ENCODE measurements around the gene MAST2. TPM values are rescaled to one million over a fixed set of nuclear protein-coding genes. Genes with fewer than 3 reads are reported as not detected.
"Not testable (repeated sequence)": the region's sequence is repeated elsewhere in the genome, so short reads cannot be mapped to it uniquely, and the experiment has no call there.

Gene MAST2
- total RNA-seq, 1 donor from 2014 or later = 50.7 TPM

- no peak for DNase-seq
Measured at GRCh38 chr1:45859221-45859620, 55.8 kb downstream of the MAST2 start.

DNA sequence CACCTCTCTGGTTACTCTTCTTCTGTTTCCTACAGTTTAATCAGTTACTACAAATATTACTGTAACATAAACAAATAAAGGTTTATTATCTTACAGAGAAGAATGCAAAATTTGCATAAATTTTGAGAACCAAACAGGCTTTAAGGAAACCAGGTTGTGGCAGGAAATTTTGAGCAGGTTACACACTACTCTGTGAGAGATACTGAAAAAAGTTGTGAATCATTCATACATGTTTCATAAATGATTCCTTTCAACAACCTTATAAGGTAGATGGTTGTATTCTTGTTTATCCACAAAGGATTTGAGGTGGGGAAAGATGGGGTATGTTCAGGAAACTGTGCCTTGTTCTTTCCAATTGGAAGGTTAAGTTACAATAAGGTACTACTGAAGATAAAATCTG lies 58.6 kb downstream of the MAST2 start:
- no peak for DNase-seq

GRCh38 chr1:45863218-45863617 lies 59.8 kb downstream of the MAST2 start:
- DNase-seq = no peak

DNA sequence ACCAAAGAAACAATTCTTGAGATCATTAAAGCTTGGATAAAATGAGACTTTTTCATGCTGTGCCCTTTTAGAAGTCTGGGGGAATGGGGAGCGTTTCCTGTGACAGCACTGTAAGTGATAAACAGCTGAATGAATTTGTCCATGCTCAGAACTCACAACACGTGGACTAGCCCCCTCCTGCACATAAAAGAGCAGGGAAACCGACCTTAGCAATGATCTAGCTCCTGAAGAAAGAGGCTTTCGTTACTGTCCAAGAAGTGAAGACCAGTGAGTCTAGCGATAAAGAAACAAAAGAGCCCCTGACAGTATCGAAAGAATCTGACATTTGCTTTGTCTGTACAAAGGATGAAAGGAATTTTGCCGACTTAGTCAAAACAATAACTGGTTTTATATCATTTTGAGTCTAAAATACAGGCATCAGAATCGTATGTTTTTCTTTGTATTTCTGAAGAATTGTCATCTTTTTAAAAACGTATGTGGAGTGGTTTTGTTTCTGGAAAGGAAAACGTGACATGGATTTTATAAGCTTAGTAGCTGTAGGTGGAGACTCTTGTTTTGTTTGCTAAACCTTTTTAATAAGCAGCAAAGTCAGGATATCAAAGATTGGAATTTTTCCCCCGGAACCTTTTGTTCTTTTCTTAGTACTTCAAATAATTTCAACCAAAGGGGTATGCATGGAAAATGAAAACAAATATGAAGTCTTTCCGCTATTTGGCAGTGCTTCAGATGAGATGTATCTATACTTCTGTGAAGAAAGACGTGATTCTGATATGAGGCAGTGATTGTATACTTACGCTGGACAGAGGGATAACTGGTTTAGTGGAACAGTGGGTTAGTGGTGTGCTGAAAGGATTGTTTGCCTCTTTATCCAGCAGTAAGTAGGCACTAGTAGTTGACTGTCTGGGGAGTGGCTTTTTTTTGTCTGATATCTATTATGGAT lies 61.0 kb downstream of the MAST2 start:
- DNase-seq = no peak

DNA sequence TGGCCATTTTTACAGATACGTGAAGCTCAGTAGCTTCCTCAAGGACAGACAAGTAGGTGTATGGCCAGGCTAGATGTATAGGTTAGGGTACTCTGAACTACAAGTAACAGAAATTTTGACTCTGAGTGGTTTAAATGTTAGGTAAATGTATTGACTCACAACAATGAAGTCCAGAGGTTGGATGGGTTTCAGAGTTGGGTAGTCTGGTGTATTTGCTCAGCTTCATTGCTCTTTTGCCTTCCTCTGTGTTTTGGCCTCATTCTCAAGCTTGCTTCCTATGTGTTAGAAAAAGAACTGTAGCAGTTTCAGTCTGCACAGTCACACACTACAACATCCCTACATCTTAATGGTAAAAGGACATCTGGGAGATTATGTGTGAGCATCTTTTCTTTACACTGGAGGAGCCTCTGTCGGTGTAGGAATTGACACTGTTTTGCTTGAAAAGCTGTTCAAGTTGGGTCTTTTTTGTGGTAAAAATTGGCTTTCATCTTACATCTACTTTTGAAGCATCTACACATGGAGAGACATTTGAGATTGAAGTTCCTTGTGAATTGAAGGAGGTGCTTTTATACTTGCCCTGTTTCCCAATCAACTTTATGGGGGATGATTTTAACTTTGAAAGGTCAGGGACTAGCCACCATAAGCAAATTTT lies 64.4 kb downstream of the MAST2 start:
- no peak for DNase-seq

- no peak for DNase-seq
Measured at GRCh38 chr1:45868861-45869260, 65.4 kb downstream of the MAST2 start.

GRCh38 chr1:45870500-45870899 lies 67.1 kb downstream of the MAST2 start:
- no peak for DNase-seq

- DNase-seq = not testable (repeated sequence)
Measured at GRCh38 chr1:45872173-45872801, 68.9 kb downstream of the MAST2 start.

DNA sequence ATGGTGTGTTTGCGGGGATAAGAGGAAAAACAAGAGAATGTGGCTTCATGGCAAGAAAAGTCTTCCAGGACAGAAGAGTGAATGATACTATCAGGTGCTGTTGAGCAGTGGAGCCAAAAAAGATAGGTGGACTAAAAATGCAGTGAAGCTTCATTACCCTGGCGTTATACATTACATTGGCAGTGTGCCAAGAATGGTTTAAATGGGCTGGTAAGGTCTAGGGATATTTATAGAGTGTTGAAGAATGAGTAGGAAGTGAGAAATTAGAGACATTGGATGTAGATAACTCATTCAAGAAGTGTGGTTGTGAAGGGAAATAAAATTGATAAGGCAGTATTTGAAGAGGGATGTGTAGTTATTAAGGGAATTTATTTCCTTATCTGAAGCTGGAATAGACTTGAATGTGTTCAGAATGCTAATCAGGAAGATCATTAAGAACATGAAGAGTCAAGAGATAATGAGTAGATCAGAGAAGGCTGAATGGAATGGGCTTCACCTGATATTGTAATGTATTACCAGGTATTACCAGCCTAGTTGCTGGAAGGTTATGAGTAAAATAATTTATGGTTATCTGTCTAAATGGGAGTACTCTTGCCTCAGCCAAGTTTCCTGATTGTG lies 72.7 kb downstream of the MAST2 start:
- no peak for DNase-seq

DNA sequence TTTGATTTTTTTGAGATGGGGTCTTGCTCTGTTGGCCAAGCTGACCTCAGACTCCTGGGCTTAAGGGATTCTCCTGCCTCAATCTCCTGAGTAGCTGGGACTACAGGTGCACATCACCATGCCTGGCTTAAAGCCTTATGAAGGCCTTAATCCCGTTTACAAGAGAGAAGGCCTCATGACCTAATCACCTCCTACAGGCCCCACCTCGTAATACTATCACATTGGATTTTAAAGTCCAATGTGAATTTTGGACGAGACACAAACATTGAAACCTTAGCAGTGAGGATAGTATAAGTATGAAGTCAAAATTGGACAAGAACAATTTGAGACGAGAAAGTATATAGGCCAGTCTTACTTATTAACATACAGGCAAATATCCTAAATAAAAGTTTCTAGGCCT lies 73.9 kb downstream of the MAST2 start:
- no peak for DNase-seq

- DNase-seq = no peak
Measured at GRCh38 chr1:45879885-45880598, 76.6 kb downstream of the MAST2 start.

GRCh38 chr1:45880930-45881329 lies 77.5 kb downstream of the MAST2 start:
- DNase-seq = no peak

GRCh38 chr1:45883658-45884057 lies 80.2 kb downstream of the MAST2 start:
- no peak for DNase-seq

- DNase-seq = no peak
Measured at GRCh38 chr1:45884700-45885099, 81.3 kb downstream of the MAST2 start.

DNA sequence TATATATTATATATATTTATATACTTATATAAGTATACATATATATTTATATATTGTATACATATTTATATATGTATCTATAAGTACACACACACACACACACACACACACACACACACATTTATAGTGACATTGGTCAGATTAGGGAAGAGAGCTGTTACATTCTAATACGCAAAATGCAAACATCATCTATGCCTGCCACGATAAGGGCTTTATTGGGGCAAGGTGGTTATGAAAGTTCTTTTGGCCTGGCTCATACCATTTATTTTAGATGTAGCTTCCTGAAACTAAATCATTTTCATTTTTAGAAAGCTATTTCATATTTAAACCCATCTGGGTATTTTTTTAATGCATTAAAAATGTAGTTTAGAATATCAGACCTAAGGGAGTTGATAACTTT lies 82.8 kb downstream of the MAST2 start:
- no peak for DNase-seq

GRCh38 chr1:45887156-45887842 lies 83.9 kb downstream of the MAST2 start:
- no peak for DNase-seq

GRCh38 chr1:45890078-45890477 lies 86.7 kb downstream of the MAST2 start:
- DNase-seq = no peak

- no peak for DNase-seq
Measured at GRCh38 chr1:45891087-45891486, 87.7 kb downstream of the MAST2 start.

GRCh38 chr1:45892068-45892785 lies 88.8 kb downstream of the MAST2 start:
- DNase-seq = no peak

GRCh38 chr1:45894331-45894730 lies 90.9 kb downstream of the MAST2 start:
- DNase-seq = no peak

- no peak for DNase-seq
Measured at GRCh38 chr1:45894921-45895320, 91.5 kb downstream of the MAST2 start.
